H1 (cell line): ENCODE results near the gene SLC16A9. TPM values are rescaled to one million over a fixed set of nuclear protein-coding genes. Genes with fewer than 3 reads are reported as not detected.

Experiments used
- ASH2L ChIP-seq: fragments of 200-600, 300-600 bp; sonication (generic); IDR thresholded peaks from one replicate; pipeline ENCODE4 v1.7.1; 2017; ENCODE audit warnings: low read length
- BCL11A ChIP-seq, 2 experiments: IDR thresholded peaks; one replicate each; pipeline ENCODE4 v1.6.1; 2011; ENCODE audit warnings: low read depth in 2 of 2, low read length in 2 of 2, mild to moderate bottlenecking in 2 of 2
- CHD1 ChIP-seq: IDR thresholded peaks from 2 replicates; pipeline ENCODE4 v1.6.1; 2012; ENCODE audit warnings: low read depth, low read length, improper control_type of control experiment
- CREB1 ChIP-seq: IDR thresholded peaks from 2 replicates; pipeline ENCODE4 v1.6.1; 2012; ENCODE audit warnings: inconsistent platforms
- GTF2F1 ChIP-seq: IDR thresholded peaks from 2 replicates; pipeline ENCODE4 v1.6.1; 2012; ENCODE audit warnings: low read depth, low read length, improper control_type of control experiment, borderline replicate concordance
- NRF1 ChIP-seq: IDR thresholded peaks from 2 replicates; pipeline ENCODE4 v1.6.1; 2011; ENCODE audit warnings: mild to moderate bottlenecking, low read depth, low read length, improper control_type of control experiment
- POU5F1 ChIP-seq: IDR thresholded peaks from 2 replicates; pipeline ENCODE4 v1.6.1; 2011; ENCODE audit warnings: low read depth, mild to moderate bottlenecking, low read length, moderate library complexity
- RAD21 ChIP-seq, 2 experiments: IDR thresholded peaks in 1 of 2; conservative IDR thresholded peaks in 1 of 2; 2 replicates each; pipeline ENCODE4 v1.6.1; 2011; ENCODE audit warnings: low read depth in 2 of 2, low read length in 2 of 2, improper control_type of control experiment in 1 of 2, inconsistent platforms in 1 of 2, mild to moderate bottlenecking in 1 of 2, moderate library complexity in 1 of 2
- SP2 ChIP-seq: IDR thresholded peaks from 2 replicates; pipeline ENCODE4 v1.6.1; 2012; ENCODE audit warnings: mild to moderate bottlenecking, low read length, inconsistent platforms
- TCF12 ChIP-seq: IDR thresholded peaks from 2 replicates; pipeline ENCODE4 v1.6.1; 2011; ENCODE audit warnings: low read depth, mild to moderate bottlenecking, low read length
- TEAD4 ChIP-seq: IDR thresholded peaks from 2 replicates; pipeline ENCODE4 v1.6.1; 2012; ENCODE audit warnings: low read depth, low read length, inconsistent platforms, mixed read lengths
- polyA plus RNA-seq, 7 experiments: library from polyadenylated mRNA; depleted of rRNA in 3 of 7; stranded (reverse) in 5 of 7; unstranded in 2 of 7; fragments of >200 nt in 5 of 7; fragments of 200-250 nt in 2 of 7; gene quantifications; 1 replicate in 5 of 7; 2 replicates in 1 of 7; 4 replicates in 1 of 7; pipeline versions ENCODE4 v1.2.1 to v1.2.3, GENCODE V29; 2011 to 2013; ENCODE audit warnings: missing spikeins in 2 of 7, mixed read lengths in 2 of 7
- total RNA-seq: library from RNA; stranded (reverse); fragmentation: NEBNext Ultra II Directional; extraction: Animal tissue kit (Norgen Biotek cat#: 25700); gene quantifications from 2 replicates; pipeline ENCODE4 v1.2.1, GENCODE V29; 2021

The SLC16A9 gene
- total and polyA plus RNA-seq, 2 of the 8 experiments (the other 6 are each of a cell fraction or from before 2014, with no cell fraction given): 11.2 to 20.5 TPM

GRCh38 chr10:59631882-59632807 is 77.5 kb downstream of the SLC16A9 start (continued):
- no peak for TF ChIP-seq CREB1
- TF ChIP-seq NRF1: no peak
- TF ChIP-seq ASH2L: no peak
- TF ChIP-seq POU5F1: no peak
- no peak for TF ChIP-seq RAD21 (IDR thresholded peaks at IDR 0.05 in 1 of 2, conservative IDR thresholded peaks at IDR 0.05 in 1 of 2; ENCODE audit: low read depth in 2 of 2, low read length in 2 of 2)
- no peak for TF ChIP-seq GTF2F1
- no peak for TF ChIP-seq TCF12
- no peak for TF ChIP-seq BCL11A (IDR thresholded peaks at IDR 0.05; ENCODE audit: low read depth in 2 of 2, low read length in 2 of 2)
- no peak for TF ChIP-seq CHD1
- no peak for TF ChIP-seq TEAD4
- TF ChIP-seq SP2: no peak
